OCI-LY1 (cell line): ENCODE results near the gene AGBL1.

Source experiments
- CTCF ChIP-seq: fragments of 200-600 bp; sonication (generic), shearing (Covaris generic); IDR thresholded peaks from 2 replicates; pipeline ENCODE4 v1.5.1; 2017; ENCODE audit warnings: mild to moderate bottlenecking, antibody characterized with exemption, low read length, moderate library complexity, mixed read lengths
- EZH2 ChIP-seq: fragments of 200-600 bp; sonication (generic), shearing (Covaris generic); IDR thresholded peaks from 2 replicates; pipeline ENCODE4 v1.8.0; 2017; ENCODE audit warnings: borderline replicate concordance, mixed run types, mild to moderate bottlenecking, antibody characterized with exemption, low read length, moderate library complexity, mixed read lengths

DNA sequence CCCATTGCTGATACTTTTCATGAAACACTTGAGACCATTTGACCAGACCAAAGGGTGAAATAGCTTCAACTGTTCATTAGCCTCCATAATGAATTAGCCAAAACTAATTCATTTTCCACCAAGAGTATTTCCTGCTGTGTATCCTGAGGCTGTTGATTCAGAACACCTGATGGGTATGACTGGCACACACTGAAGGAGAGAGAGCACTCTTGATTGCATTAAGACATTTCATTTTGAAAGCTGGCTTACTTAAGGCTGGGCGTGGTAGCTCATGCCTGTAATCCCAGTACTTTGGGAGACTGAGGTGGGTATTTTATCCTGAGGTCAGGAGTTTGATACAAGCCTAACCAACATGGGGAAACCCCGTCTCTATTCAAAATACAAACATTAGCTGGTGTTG lies 175.6 kb downstream of the AGBL1 start:
- TF ChIP-seq CTCF, result no peak
- TF ChIP-seq EZH2, result no peak
